ENCODE data around the gene CLIC1. TPM values are rescaled to one million over a fixed set of nuclear protein-coding genes. Genes with fewer than 3 reads are reported as not detected.
A peak's percentile ranks its signal among the peaks of the same experiment; 100 is the strongest.

Gene CLIC1
- total RNA-seq, 1 donor from 2014 or later = 374 TPM

DNA sequence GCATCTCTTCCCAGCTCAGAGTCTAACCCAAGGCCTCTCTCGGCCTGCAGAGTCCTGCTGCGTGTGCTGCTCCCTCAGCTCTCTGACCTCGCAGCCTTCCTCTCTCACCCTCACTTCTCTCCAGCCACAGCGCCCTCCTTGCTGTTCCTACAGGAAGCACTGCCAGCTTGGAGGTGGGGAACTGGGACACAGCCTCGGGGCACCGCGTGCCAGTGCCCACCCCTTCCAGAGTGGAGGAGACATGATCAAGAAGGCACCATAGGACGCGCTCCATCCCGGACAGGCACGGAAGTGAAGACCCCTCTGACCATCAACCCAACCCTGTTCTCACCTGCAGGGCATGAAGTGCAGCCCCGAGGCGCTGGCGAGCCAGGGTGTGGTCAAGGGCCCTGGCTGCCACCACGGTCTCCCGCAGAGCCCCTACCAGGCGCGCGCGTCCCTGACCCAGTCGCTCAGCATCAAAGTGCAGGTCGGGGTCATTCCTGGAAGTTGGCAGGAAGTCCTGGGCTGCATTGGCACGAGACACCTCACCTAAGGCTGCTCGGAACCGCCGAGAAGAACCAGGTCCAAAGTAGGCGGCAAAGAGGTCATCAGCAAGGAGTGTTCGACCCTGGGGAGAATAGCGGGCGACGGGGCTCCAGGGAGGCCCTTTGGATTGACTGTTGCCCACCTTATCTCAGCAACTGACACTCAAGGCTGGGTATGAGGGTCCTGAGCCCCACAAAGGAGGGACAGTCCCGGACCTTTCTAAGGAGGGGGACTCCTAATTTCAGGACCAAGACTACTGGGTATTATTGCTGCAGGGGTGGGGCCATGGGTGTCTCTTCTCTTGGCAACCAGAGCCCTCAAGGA is 39.5 kb upstream of the CLIC1 start:
- ChIA-PET POLR2A (interaction anchor here (0.8 to 1.6 kb wide), 3 partner anchors 15 to 38 kb away, joined by 3 to 4 read pairs (median 3); partner anchors contain the start of gene LSM2), CTCF (interaction anchor here (0.7 kb wide), 1 partner anchor 15 kb away, joined by 3 read pairs; no protein-coding TSS in a partner anchor)
- intact Hi-C loops (cut with micrococcal nuclease) = no loop called here
- no peaks in the 10 kb centered on the region for H3K9me3 Mint-ChIP-seq
- H3K27ac Mint-ChIP-seq = peak overlapping the region; percentile 72
- DNase-seq (no peak), ATAC-seq (ENCODE audit: low read depth) (no peak)
- H3K27me3 Mint-ChIP-seq = no peaks in the 10 kb centered on the region
- H3K36me3 Mint-ChIP-seq (ENCODE audit: low read depth) = peaks cover 26% of the 10 kb centered on the region
- TF ChIP-seq, protein P1, sequence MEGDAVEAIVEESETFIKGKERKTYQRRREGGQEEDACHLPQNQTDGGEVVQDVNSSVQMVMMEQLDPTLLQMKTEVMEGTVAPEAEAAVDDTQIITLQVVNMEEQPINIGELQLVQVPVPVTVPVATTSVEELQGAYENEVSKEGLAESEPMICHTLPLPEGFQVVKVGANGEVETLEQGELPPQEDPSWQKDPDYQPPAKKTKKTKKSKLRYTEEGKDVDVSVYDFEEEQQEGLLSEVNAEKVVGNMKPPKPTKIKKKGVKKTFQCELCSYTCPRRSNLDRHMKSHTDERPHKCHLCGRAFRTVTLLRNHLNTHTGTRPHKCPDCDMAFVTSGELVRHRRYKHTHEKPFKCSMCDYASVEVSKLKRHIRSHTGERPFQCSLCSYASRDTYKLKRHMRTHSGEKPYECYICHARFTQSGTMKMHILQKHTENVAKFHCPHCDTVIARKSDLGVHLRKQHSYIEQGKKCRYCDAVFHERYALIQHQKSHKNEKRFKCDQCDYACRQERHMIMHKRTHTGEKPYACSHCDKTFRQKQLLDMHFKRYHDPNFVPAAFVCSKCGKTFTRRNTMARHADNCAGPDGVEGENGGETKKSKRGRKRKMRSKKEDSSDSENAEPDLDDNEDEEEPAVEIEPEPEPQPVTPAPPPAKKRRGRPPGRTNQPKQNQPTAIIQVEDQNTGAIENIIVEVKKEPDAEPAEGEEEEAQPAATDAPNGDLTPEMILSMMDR (IDR thresholded peaks at IDR 0.05) = no peak
- H3K4me1 Mint-ChIP-seq = peaks cover 34% of the 10 kb centered on the region
- peak overlapping the region; percentile 50 for H3K4me3 Mint-ChIP-seq

- DNase-seq = no peak
- intact Hi-C loops (cut with micrococcal nuclease) = no loop called here
- Mint-ChIP-seq H3K36me3 (ENCODE audit: low read depth) (peaks cover 20% of the 10 kb centered on the region), H3K27ac (no peak overlapping the region), H3K4me1 (peaks cover 34% of the 10 kb centered on the region), H3K4me3 (no peak overlapping the region), H3K27me3 (no peaks in the 10 kb centered on the region), H3K9me3 (no peaks in the 10 kb centered on the region)
- ChIA-PET POLR2A (interaction anchor here (0.6 to 0.9 kb wide), 3 partner anchors 16 to 72 kb away, joined by 3 read pairs; partner anchors contain the start of genes ABHD16A and LSM2), CTCF (interaction anchor here (0.7 kb wide), 1 partner anchor 16 kb away, joined by 3 read pairs; no protein-coding TSS in a partner anchor)
- TF ChIP-seq, protein P1 (IDR thresholded peaks at IDR 0.05) = no peak
- ATAC-seq (ENCODE audit: low read depth) = no peak
These were observed 38.9 kb upstream of the CLIC1 start for GRCh38 chr6:31775184-31775583.

DNA sequence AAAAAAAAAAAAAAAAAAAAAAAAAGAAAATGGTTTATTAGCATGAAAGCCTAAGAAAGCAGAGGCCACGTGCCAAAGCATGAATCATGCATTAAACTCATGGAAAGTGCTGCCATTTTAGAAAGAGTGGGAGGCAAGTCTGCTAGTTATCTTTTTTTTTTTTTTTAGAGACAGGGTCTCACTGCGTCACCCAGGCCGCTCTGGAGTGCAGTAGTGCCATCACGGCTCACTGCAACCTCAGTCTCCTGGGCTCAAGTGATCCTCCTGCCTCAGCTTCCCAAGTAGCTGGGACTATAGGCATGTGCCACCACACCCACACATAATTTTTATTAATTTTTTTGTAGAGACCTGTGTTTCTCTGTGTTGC is 35.6 kb upstream of the CLIC1 start:
- DNase-seq (no peak), ATAC-seq (ENCODE audit: low read depth) (no peak)
- Mint-ChIP-seq H3K4me1 (peaks cover 32% of the 10 kb centered on the region), H3K27ac (no peak overlapping the region), H3K4me3 (no peak overlapping the region), H3K27me3 (no peaks in the 10 kb centered on the region), H3K36me3 (ENCODE audit: low read depth) (peaks cover under 1% of the 10 kb centered on the region), H3K9me3 (no peaks in the 10 kb centered on the region)
- intact Hi-C loops (cut with micrococcal nuclease) = no loop called here
- TF ChIP-seq, protein P1 (IDR thresholded peaks at IDR 0.05) = no peak
- POLR2A ChIA-PET = interaction anchor here (0.6 to 0.7 kb wide), 3 partner anchors 12 to 1500 kb away, joined by 4 to 9 read pairs (median 4); partner anchors contain the start of gene RPS18
- CTCF ChIA-PET = interaction anchor here (1.3 kb wide), 1 partner anchor 43 kb away, joined by 3 read pairs; the partner anchor contains the start of gene DDAH2

- intact Hi-C loops (cut with micrococcal nuclease) = loop anchor here (1.0 kb wide), 2 partner anchors 59 to 91 kb away; no protein-coding TSS in a partner anchor
These were observed 34.5 kb upstream of the CLIC1 start for GRCh38 chr6:31770860-31771259.

More at GRCh38 chr6:31770860-31771259, 34.5 kb upstream of the CLIC1 start:
- no peak for DNase-seq
- H3K9me3 Mint-ChIP-seq = no peaks in the 10 kb centered on the region
- H3K27me3 Mint-ChIP-seq = no peaks in the 10 kb centered on the region
- TF ChIP-seq, protein P1 (IDR thresholded peaks at IDR 0.05) = no peak
- ATAC-seq (ENCODE audit: low read depth) = no peak
- no peak overlapping the region for H3K4me3 Mint-ChIP-seq
- H3K27ac Mint-ChIP-seq = no peak overlapping the region
- ChIA-PET POLR2A (interaction anchor here (0.6 to 2.0 kb wide), 7 partner anchors 25 to 110 kb away, joined by 3 to 14 read pairs (median 5); partner anchors contain the start of genes MSH5 and VARS1), CTCF (interaction anchor here (0.7 to 2.7 kb wide), 5 partner anchors 21 to 90 kb away, joined by 3 to 49 read pairs (median 9); partner anchors contain the start of genes DDAH2, LY6G5C and MSH5)
- no peaks in the 10 kb centered on the region for H3K36me3 Mint-ChIP-seq (ENCODE audit: low read depth)
- H3K4me1 Mint-ChIP-seq = peaks cover 22% of the 10 kb centered on the region

Measured in activated B cell treated with CpG ODN at 0.5 μM for 24 hours (primary cell).